ENCODE data around the gene VTI1A. TPM values are rescaled to one million over a fixed set of nuclear protein-coding genes. Genes with fewer than 3 reads are reported as not detected.

The VTI1A gene
- total RNA-seq, 1 experiment from 2014 or later: 44.4 TPM

- H3K4me1 Mint-ChIP-seq (ENCODE audit: insufficient read depth, unreplicated experiment): no peaks in the 10 kb centered on the region
- no peak overlapping the region for H3K27ac Mint-ChIP-seq (ENCODE audit: low read depth, unreplicated experiment)
- ChIA-PET POLR2A (no interaction called here), CTCF (interaction anchor here (1.0 to 1.5 kb wide), 3 partner anchors 8 to 27 kb away, joined by 3 to 7 read pairs (median 4); no protein-coding TSS in a partner anchor)
- no peak for TF ChIP-seq CTCF (IDR thresholded peaks at IDR 0.05; ENCODE audit: unreplicated experiment)
- H3K9me3 Mint-ChIP-seq (ENCODE audit: unreplicated experiment): no peaks in the 10 kb centered on the region
- H3K27me3 Mint-ChIP-seq (ENCODE audit: insufficient read depth, unreplicated experiment): peaks cover 23% of the 10 kb centered on the region
- no peaks in the 10 kb centered on the region for H3K36me3 Mint-ChIP-seq (ENCODE audit: insufficient read depth, unreplicated experiment)
- no peak overlapping the region for H3K4me3 Mint-ChIP-seq (ENCODE audit: unreplicated experiment)
- intact Hi-C loops (cut with micrococcal nuclease): no loop called here
- no peak for DNase-seq (ENCODE audit: unreplicated experiment)
- BruUV-seq (replicated peaks): no TSS peak
Observed at GRCh38 chr10:112407696-112408095, 39.3 kb upstream of the VTI1A start.

- H3K27me3 Mint-ChIP-seq (ENCODE audit: insufficient read depth, unreplicated experiment): peaks cover 23% of the 10 kb centered on the region
- no peaks in the 10 kb centered on the region for H3K9me3 Mint-ChIP-seq (ENCODE audit: unreplicated experiment)
- POLR2A ChIA-PET: interaction anchor here (1.0 kb wide), 1 partner anchor 9 kb away, joined by 3 read pairs; no protein-coding TSS in a partner anchor
- DNase-seq (ENCODE audit: unreplicated experiment): no peak
- H3K36me3 Mint-ChIP-seq (ENCODE audit: insufficient read depth, unreplicated experiment): no peaks in the 10 kb centered on the region
- CTCF ChIA-PET: interaction anchor here (1.1 to 1.2 kb wide), 2 partner anchors 25 to 95 kb away, joined by 3 to 4 read pairs; no protein-coding TSS in a partner anchor
- H3K4me1 Mint-ChIP-seq (ENCODE audit: insufficient read depth, unreplicated experiment): no peaks in the 10 kb centered on the region
- H3K27ac Mint-ChIP-seq (ENCODE audit: low read depth, unreplicated experiment): no peak overlapping the region
- no peak for TF ChIP-seq CTCF (IDR thresholded peaks at IDR 0.05; ENCODE audit: unreplicated experiment)
- H3K4me3 Mint-ChIP-seq (ENCODE audit: unreplicated experiment): no peak overlapping the region
- no TSS peak for BruUV-seq (replicated peaks)
- intact Hi-C loops (cut with micrococcal nuclease): no loop called here
Observed at GRCh38 chr10:112409299-112409698, 37.7 kb upstream of the VTI1A start.

- Mint-ChIP-seq H3K9me3 (ENCODE audit: unreplicated experiment) (no peaks in the 10 kb centered on the region), H3K36me3 (ENCODE audit: insufficient read depth, unreplicated experiment) (no peaks in the 10 kb centered on the region), H3K4me3 (ENCODE audit: unreplicated experiment) (no peak overlapping the region), H3K4me1 (ENCODE audit: insufficient read depth, unreplicated experiment) (no peaks in the 10 kb centered on the region), H3K27ac (ENCODE audit: low read depth, unreplicated experiment) (no peak overlapping the region), H3K27me3 (ENCODE audit: insufficient read depth, unreplicated experiment) (peaks cover 23% of the 10 kb centered on the region)
- POLR2A ChIA-PET: no interaction called here
- CTCF ChIA-PET: interaction anchor here (1.1 to 1.2 kb wide), 2 partner anchors 25 to 96 kb away, joined by 3 to 4 read pairs; no protein-coding TSS in a partner anchor
- no TSS peak for BruUV-seq (replicated peaks)
- no peak for TF ChIP-seq CTCF (IDR thresholded peaks at IDR 0.05; ENCODE audit: unreplicated experiment)
- intact Hi-C loops (cut with micrococcal nuclease): no loop called here
- DNase-seq (ENCODE audit: unreplicated experiment): no peak
Observed at GRCh38 chr10:112409755-112410154, 37.3 kb upstream of the VTI1A start.

- ChIA-PET POLR2A (no interaction called here), CTCF (interaction anchor here (0.5 kb wide), 1 partner anchor 1266 kb away, joined by 3 read pairs; no protein-coding TSS in a partner anchor)
- DNase-seq (ENCODE audit: unreplicated experiment): no peak
- peaks cover 4% of the 10 kb centered on the region for H3K36me3 Mint-ChIP-seq (ENCODE audit: insufficient read depth, unreplicated experiment)
- intact Hi-C loops (cut with micrococcal nuclease): no loop called here
- no peak overlapping the region for H3K27ac Mint-ChIP-seq (ENCODE audit: low read depth, unreplicated experiment)
- H3K9me3 Mint-ChIP-seq (ENCODE audit: unreplicated experiment): no peaks in the 10 kb centered on the region
- H3K27me3 Mint-ChIP-seq (ENCODE audit: insufficient read depth, unreplicated experiment): peaks cover 23% of the 10 kb centered on the region
- no peak for TF ChIP-seq CTCF (IDR thresholded peaks at IDR 0.05; ENCODE audit: unreplicated experiment)
- H3K4me1 Mint-ChIP-seq (ENCODE audit: insufficient read depth, unreplicated experiment): no peaks in the 10 kb centered on the region
- H3K4me3 Mint-ChIP-seq (ENCODE audit: unreplicated experiment): no peak overlapping the region
- BruUV-seq (replicated peaks): no TSS peak
Observed at GRCh38 chr10:112412696-112413095, 34.3 kb upstream of the VTI1A start.

Data from MCF 10A (cell line).